NCI-H2171 (cell line): ENCODE results near the gene KRTAP12-4.
"Not testable (repeated sequence)": the region's sequence is repeated elsewhere in the genome, so short reads cannot be mapped to it uniquely, and the experiment has no call there.

Source experiments
- DNase-seq: peaks from one replicate; lab custom pipeline; 2025; lab: John Stamatoyannopoulos, UW

KRTAP12-4 gene

GRCh38 chr21:44610157-44610843, 44.2 kb downstream of the KRTAP12-4 start:
- DNase-seq: not testable (repeated sequence)

GRCh38 chr21:44609193-44609592, 45.3 kb downstream of the KRTAP12-4 start:
- DNase-seq: no peak

- DNase-seq: no peak
Measured at GRCh38 chr21:44606495-44606894, 48.0 kb downstream of the KRTAP12-4 start.
